ENCODE data around the gene PIP4K2C.

GRCh38 chr12:57622293-57623245, 31.6 kb downstream of the PIP4K2C start:
- TF ChIP-seq REST (IDR thresholded peaks at IDR 0.05; ENCODE audit: unreplicated experiment) (no peak), CTCF (conservative IDR thresholded peaks at IDR 0.05; ENCODE audit: low read depth in 2 of 2) (no peak), EZH2phosphoT487 (IDR thresholded peaks at IDR 0.05; ENCODE audit: unreplicated experiment) (no peak), POLR2AphosphoS5 (IDR thresholded peaks at IDR 0.05; ENCODE audit: low read depth) (no peak), EZH2 (IDR thresholded peaks at IDR 0.05; ENCODE audit: low read depth, unreplicated experiment) (peak; percentile 11), ETS1 (IDR thresholded peaks at IDR 0.05) (no peak), CREB1 (CRISPR knock-in tag; IDR thresholded peaks at IDR 0.05; ENCODE audit: low read depth) (no peak)
